Suprapubic skin (tissue), 4 donors: ENCODE data around the gene GRIK4.

Source experiments
- CTCF ChIP-seq, 2 donors: fragments of 200-600 bp in 1 of 2; fragments of 450-650 bp in 1 of 2; sonication (generic) in 1 of 2; IDR thresholded peaks; one replicate each; pipeline ENCODE4 v1.5.1; 2016 to 2019; ENCODE audit warnings: antibody characterized with exemption in 2 of 2, mild to moderate bottlenecking in 1 of 2, moderate library complexity in 1 of 2
- EP300 ChIP-seq: sonication (generic); formaldehyde crosslinking; IDR thresholded peaks from one replicate; pipeline ENCODE4 v1.6.1; 2017; ENCODE audit warnings: antibody characterized with exemption
- POLR2A ChIP-seq, 2 donors: fragments of 450-650 bp; IDR thresholded peaks; one replicate each; pipeline ENCODE4 v1.6.1; 2017; ENCODE audit warnings: antibody characterized with exemption in 2 of 2, mild to moderate bottlenecking in 2 of 2, moderate library complexity in 2 of 2
- POLR2AphosphoS5 ChIP-seq, 3 donors: sonication (generic); formaldehyde crosslinking; IDR thresholded peaks; one replicate each; pipeline ENCODE4 v1.6.1; 2017; ENCODE audit warnings: antibody characterized with exemption in 3 of 3

DNA sequence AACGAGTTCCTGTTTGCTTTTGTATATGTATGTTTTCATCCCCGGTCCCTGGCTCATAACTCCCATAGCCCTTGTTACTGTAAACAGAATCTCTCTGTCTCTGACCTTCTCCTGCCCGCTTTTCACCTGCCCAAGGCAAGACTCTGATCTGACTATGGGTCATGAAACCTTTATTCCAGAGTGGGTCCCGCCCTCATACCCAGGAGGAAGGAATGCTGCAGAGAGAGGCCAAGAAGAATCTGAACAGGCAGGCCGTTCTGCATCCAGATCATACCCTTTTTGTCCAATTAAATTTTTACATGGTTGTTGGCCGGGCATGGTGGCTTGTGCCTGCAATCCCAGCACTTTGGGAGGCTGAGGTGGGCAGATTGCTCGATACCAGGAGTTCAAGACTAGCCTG lies 39.6 kb downstream of the GRIK4 start:
- TF ChIP-seq POLR2A (IDR thresholded peaks at IDR 0.05) (no peak), CTCF (IDR thresholded peaks at IDR 0.05) (no peak), EP300 (no peak), POLR2AphosphoS5 (IDR thresholded peaks at IDR 0.05) (no peak)
